Suprapubic skin (tissue), 4 donors: ENCODE data around the gene RILPL2. TPM values are rescaled to one million over a fixed set of nuclear protein-coding genes. Genes with fewer than 3 reads are reported as not detected.

Experiments
- DNase-seq, 2 donors: peaks; one replicate each; pipeline ENCODE4 v3.0.0-alpha.2; 2019; ENCODE audit warnings: low spot score in 2 of 2
- H3K27ac ChIP-seq: fragments of 200-600 bp; sonication (generic); one replicate; pipeline ENCODE4 v1.5.1; 2019
- H3K27me3 ChIP-seq: fragments of 200-600 bp; sonication (generic); one replicate; pipeline ENCODE4 v1.5.1; 2019
- H3K36me3 ChIP-seq: fragments of 200-600 bp; sonication (generic); one replicate; pipeline ENCODE4 v1.5.1; 2019
- H3K4me1 ChIP-seq: fragments of 200-600 bp; sonication (generic); one replicate; pipeline ENCODE4 v1.5.1; 2019
- H3K4me3 ChIP-seq: fragments of 200-600 bp; sonication (generic); one replicate; pipeline ENCODE4 v1.5.1; 2019; ENCODE audit warnings: mild to moderate bottlenecking
- H3K9me3 ChIP-seq: fragments of 200-600 bp; sonication (generic); one replicate; pipeline ENCODE4 v1.5.1; 2019
- CTCF ChIP-seq, 2 donors: fragments of 200-600 bp in 1 of 2; fragments of 450-650 bp in 1 of 2; sonication (generic) in 1 of 2; IDR thresholded peaks; one replicate each; pipeline ENCODE4 v1.5.1; 2016 to 2019; ENCODE audit warnings: antibody characterized with exemption in 2 of 2, mild to moderate bottlenecking in 1 of 2, moderate library complexity in 1 of 2
- EP300 ChIP-seq: sonication (generic); formaldehyde crosslinking; IDR thresholded peaks from one replicate; pipeline ENCODE4 v1.6.1; 2017; ENCODE audit warnings: antibody characterized with exemption
- POLR2A ChIP-seq, 2 donors: fragments of 450-650 bp; IDR thresholded peaks; one replicate each; pipeline ENCODE4 v1.6.1; 2017; ENCODE audit warnings: antibody characterized with exemption in 2 of 2, mild to moderate bottlenecking in 2 of 2, moderate library complexity in 2 of 2
- POLR2AphosphoS5 ChIP-seq, 3 donors: sonication (generic); formaldehyde crosslinking; IDR thresholded peaks; one replicate each; pipeline ENCODE4 v1.6.1; 2017; ENCODE audit warnings: antibody characterized with exemption in 3 of 3
- WGBS: methylation state at CpG from one replicate; pipeline ENCODE4 v1.1.5; 2018; 5-methylcytosine and 5-hydroxymethylcytosine counted together
- total RNA-seq, 4 donors: library from RNA; depleted of rRNA; stranded (reverse); fragments of >200 nt; gene quantifications; one replicate each; pipeline ENCODE4 v1.1.0, GENCODE V29; 2016

RILPL2 gene
- total RNA-seq, 4 donors from 2014 or later, result 3.2 to 6.1 (median 4.3) TPM

- WGBS, result 38% methylated on average over 23 of the region's 23 CpGs
- H3K4me1 ChIP-seq, result peaks cover 46% of the 10 kb centered on the region
These were observed 45.7 kb downstream of the RILPL2 start for GRCh38 chr12:123390498-123391426.

GRCh38 chr12:123389560-123390351, 46.7 kb downstream of the RILPL2 start:
- TF ChIP-seq POLR2A (IDR thresholded peaks at IDR 0.05), result no peak
- no peak for TF ChIP-seq CTCF (IDR thresholded peaks at IDR 0.05)
- TF ChIP-seq POLR2AphosphoS5 (IDR thresholded peaks at IDR 0.05), result no peak
- no peak for TF ChIP-seq EP300
- peak; percentile 78 to 84 for DNase-seq
- Histone ChIP-seq H3K9me3 (no peaks in the 10 kb centered on the region), H3K27ac (peak overlapping the region; percentile 94), H3K36me3 (peaks cover 22% of the 10 kb centered on the region), H3K4me1 (peaks cover 51% of the 10 kb centered on the region), H3K27me3 (no peaks in the 10 kb centered on the region), H3K4me3 (peak overlapping the region; percentile 73)
- 16% methylated on average over 6 of the region's 66 CpGs for WGBS

More at GRCh38 chr12:123390498-123391426, 45.7 kb downstream of the RILPL2 start:
- no peak for DNase-seq
- H3K9me3 ChIP-seq, result no peaks in the 10 kb centered on the region
- H3K36me3 ChIP-seq, result peaks cover 32% of the 10 kb centered on the region
- H3K4me3 ChIP-seq, result peak overlapping the region; percentile 73
- TF ChIP-seq POLR2A (IDR thresholded peaks at IDR 0.05), result no peak
- no peak for TF ChIP-seq POLR2AphosphoS5 (IDR thresholded peaks at IDR 0.05)
- no peak for TF ChIP-seq EP300
- H3K27me3 ChIP-seq, result no peaks in the 10 kb centered on the region
- peak overlapping the region; percentile 94 for H3K27ac ChIP-seq

- no CpG with 5 or more reads among the region's 102 CpGs for WGBS
- DNase-seq, result no peak
- H3K9me3 ChIP-seq, result no peaks in the 10 kb centered on the region
- no peaks in the 10 kb centered on the region for H3K27me3 ChIP-seq
- peaks cover 17% of the 10 kb centered on the region for H3K36me3 ChIP-seq
- H3K4me1 ChIP-seq, result peaks cover 57% of the 10 kb centered on the region
- peak overlapping the region; percentile 94 for H3K27ac ChIP-seq
- no peak for TF ChIP-seq EP300
- no peak for TF ChIP-seq POLR2A (IDR thresholded peaks at IDR 0.05)
- no peak for TF ChIP-seq POLR2AphosphoS5 (IDR thresholded peaks at IDR 0.05)
- TF ChIP-seq CTCF (IDR thresholded peaks at IDR 0.05), result no peak
- H3K4me3 ChIP-seq, result peak overlapping the region; percentile 73
These were observed 47.4 kb downstream of the RILPL2 start for GRCh38 chr12:123388951-123389559.

GRCh38 chr12:123388177-123388950, 48.1 kb downstream of the RILPL2 start:
- peak in 1 of 2 donors; percentile 19 for TF ChIP-seq CTCF (IDR thresholded peaks at IDR 0.05)
- TF ChIP-seq POLR2A (IDR thresholded peaks at IDR 0.05), result no peak
- TF ChIP-seq POLR2AphosphoS5 (IDR thresholded peaks at IDR 0.05), result peak in 1 of 3 donors; percentile 70
- H3K4me1 ChIP-seq, result peaks cover 59% of the 10 kb centered on the region
- peaks cover 13% of the 10 kb centered on the region for H3K36me3 ChIP-seq
- H3K27ac ChIP-seq, result peak overlapping the region; percentile 86
- H3K4me3 ChIP-seq, result peak overlapping the region; percentile 73
- no peaks in the 10 kb centered on the region for H3K9me3 ChIP-seq
- H3K27me3 ChIP-seq, result no peaks in the 10 kb centered on the region
- 0% methylated on average over 5 of the region's 52 CpGs for WGBS
- DNase-seq, result peak; percentile 84 to 87
